ENCODE results near the gene SLC7A7.

The SLC7A7 gene

DNA sequence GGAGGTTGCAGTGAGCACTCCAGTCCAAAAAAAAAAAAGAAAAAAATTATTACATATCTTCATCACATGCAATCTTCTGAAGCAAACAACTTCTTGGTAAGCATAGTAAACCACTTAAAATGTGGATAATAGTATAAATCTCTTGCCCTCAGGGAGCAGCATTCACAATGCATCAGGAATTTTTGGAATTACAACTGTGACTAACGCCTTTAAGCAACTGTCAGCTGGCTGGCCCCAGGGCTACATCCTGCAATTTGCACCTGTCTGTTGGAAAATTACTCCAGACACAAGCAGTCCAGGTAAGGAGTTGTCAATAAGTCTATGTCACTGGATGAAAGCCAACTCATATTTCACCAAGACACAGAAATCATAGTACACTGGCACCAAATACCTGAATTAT is 5.5 kb upstream of the SLC7A7 start:
- no peaks in the 10 kb centered on the region for H3F3A ChIP-seq (ENCODE audit: low read depth)
- H3K9me2 ChIP-seq (replicated peaks; ENCODE audit: low read depth, low read length) = no peaks in the 10 kb centered on the region
- no peaks in the 10 kb centered on the region for H4K20me1 ChIP-seq (ENCODE audit: insufficient read depth, low read length, poor library complexity, severe bottlenecking)
- H3K4me2 ChIP-seq (ENCODE audit: low read depth, low read length, poor library complexity, severe bottlenecking) = no peak overlapping the region
- H2AFZ ChIP-seq (ENCODE audit: low read length) = no peak overlapping the region
- H3K9ac ChIP-seq (ENCODE audit: low read depth, low read length, poor library complexity, severe bottlenecking) = no peak overlapping the region
- TF ChIP-seq, protein P1, sequence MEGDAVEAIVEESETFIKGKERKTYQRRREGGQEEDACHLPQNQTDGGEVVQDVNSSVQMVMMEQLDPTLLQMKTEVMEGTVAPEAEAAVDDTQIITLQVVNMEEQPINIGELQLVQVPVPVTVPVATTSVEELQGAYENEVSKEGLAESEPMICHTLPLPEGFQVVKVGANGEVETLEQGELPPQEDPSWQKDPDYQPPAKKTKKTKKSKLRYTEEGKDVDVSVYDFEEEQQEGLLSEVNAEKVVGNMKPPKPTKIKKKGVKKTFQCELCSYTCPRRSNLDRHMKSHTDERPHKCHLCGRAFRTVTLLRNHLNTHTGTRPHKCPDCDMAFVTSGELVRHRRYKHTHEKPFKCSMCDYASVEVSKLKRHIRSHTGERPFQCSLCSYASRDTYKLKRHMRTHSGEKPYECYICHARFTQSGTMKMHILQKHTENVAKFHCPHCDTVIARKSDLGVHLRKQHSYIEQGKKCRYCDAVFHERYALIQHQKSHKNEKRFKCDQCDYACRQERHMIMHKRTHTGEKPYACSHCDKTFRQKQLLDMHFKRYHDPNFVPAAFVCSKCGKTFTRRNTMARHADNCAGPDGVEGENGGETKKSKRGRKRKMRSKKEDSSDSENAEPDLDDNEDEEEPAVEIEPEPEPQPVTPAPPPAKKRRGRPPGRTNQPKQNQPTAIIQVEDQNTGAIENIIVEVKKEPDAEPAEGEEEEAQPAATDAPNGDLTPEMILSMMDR (conservative IDR thresholded peaks at IDR 0.05; ENCODE audit: low read length) = no peak
- TF ChIP-seq EZH2phosphoT487 (IDR thresholded peaks at IDR 0.05; ENCODE audit: borderline replicate concordance) = no peak
- H3K9me3 ChIP-seq (ENCODE audit: insufficient read depth, low read depth, low read length) = no peaks in the 10 kb centered on the region
- no peak overlapping the region for H3K4me3 ChIP-seq (ENCODE audit: low read length, poor library complexity, severe bottlenecking)
- no peaks in the 10 kb centered on the region for H3K79me2 ChIP-seq (ENCODE audit: insufficient read depth, low read length)
- H3K36me3 ChIP-seq (ENCODE audit: insufficient read depth, low read length) = no peaks in the 10 kb centered on the region
- peaks cover 19% of the 10 kb centered on the region for H3K4me1 ChIP-seq (ENCODE audit: insufficient read depth, low read length, poor library complexity, severe bottlenecking)
- no peaks in the 10 kb centered on the region for H3K27me3 ChIP-seq (ENCODE audit: insufficient read depth, low read length, poor library complexity, severe bottlenecking)

DNA sequence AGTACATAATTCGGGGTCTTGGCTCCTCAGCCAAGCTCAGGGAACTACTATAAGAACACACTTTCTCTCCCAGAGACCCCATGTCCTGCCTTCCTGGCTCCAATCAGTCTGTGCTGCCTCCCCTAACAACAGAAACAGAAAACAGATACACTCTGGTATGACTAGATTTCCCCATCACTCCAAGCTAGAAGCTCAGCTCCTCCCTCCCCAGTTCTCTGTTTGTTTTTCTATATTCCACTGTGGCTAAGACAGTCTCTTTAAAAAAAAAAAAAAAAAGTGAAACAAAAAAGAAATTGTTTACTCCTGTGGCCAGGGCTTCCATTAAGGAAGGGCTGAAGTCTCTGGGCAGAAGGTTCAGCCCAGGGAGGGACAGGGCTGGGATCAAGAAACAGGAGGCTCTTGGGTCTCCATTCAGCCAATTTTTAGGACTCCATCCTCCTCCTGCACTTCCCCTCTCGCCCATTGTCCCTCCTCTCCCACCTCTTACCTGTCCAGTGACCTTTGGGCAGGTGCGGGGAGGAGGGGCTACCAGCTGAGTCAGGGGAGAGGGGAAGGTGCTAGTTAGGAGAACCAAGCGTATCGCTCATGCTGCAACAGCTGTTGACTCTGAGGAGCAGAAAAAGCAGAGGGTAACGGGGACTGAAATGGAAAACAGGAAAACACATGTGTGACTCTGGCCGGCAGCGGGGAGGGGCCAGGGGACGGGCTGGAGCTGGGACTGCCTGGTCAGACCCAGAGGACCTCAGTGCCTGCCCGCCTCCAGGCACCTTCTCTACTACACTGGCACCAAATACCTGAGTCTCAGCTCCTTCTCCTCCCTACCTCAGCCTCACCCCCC is 4.1 kb upstream of the SLC7A7 start:
- H4K20me1 ChIP-seq (ENCODE audit: insufficient read depth, low read length, poor library complexity, severe bottlenecking) = no peaks in the 10 kb centered on the region
- no peak overlapping the region for H3K9ac ChIP-seq (ENCODE audit: low read depth, low read length, poor library complexity, severe bottlenecking)

DNA sequence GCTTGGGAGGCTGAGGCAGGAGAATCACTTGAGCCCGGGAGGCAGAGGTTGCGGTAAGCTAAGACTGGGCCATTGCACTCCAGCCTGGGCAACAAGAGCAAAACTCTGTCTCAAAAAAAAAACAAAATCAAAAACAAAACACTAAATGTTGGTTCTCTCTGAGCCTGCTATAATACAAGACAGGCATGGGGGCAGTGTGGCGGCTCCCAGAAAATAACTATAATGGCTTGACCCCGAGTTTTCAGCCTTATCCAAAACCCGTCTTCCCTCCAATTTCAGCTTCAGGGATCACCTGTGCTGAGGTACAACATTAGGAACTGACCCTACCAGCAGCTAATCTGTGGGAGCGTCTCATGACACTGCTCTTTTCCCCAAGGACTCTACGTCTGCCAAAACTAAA is 862 bp downstream of the SLC7A7 start:
- H3K9me2 ChIP-seq (replicated peaks; ENCODE audit: low read depth, low read length) = no peaks in the 10 kb centered on the region
- no peak overlapping the region for H3K9ac ChIP-seq (ENCODE audit: low read depth, low read length, poor library complexity, severe bottlenecking)
- H4K20me1 ChIP-seq (ENCODE audit: insufficient read depth, low read length, poor library complexity, severe bottlenecking) = no peaks in the 10 kb centered on the region
- no peak overlapping the region for H2AFZ ChIP-seq (ENCODE audit: low read length)
- H3K9me3 ChIP-seq (ENCODE audit: insufficient read depth, low read depth, low read length) = no peaks in the 10 kb centered on the region
- no peaks in the 10 kb centered on the region for H3F3A ChIP-seq (ENCODE audit: low read depth)
- no peaks in the 10 kb centered on the region for H3K36me3 ChIP-seq (ENCODE audit: insufficient read depth, low read length)
- no peaks in the 10 kb centered on the region for H3K79me2 ChIP-seq (ENCODE audit: insufficient read depth, low read length)
- no peak overlapping the region for H3K4me2 ChIP-seq (ENCODE audit: low read depth, low read length, poor library complexity, severe bottlenecking)
- peaks cover 9% of the 10 kb centered on the region for H3K4me1 ChIP-seq (ENCODE audit: insufficient read depth, low read length, poor library complexity, severe bottlenecking)
- H3K27me3 ChIP-seq (ENCODE audit: insufficient read depth, low read length, poor library complexity, severe bottlenecking) = no peaks in the 10 kb centered on the region
- TF ChIP-seq, protein P1 (conservative IDR thresholded peaks at IDR 0.05; ENCODE audit: low read length) = no peak
- TF ChIP-seq EZH2phosphoT487 (IDR thresholded peaks at IDR 0.05; ENCODE audit: borderline replicate concordance) = no peak
- no peak overlapping the region for H3K4me3 ChIP-seq (ENCODE audit: low read length, poor library complexity, severe bottlenecking)

More for the DNA sequence above, 4.1 kb upstream of the SLC7A7 start:
- H3K4me1 ChIP-seq (ENCODE audit: insufficient read depth, low read length, poor library complexity, severe bottlenecking) = peaks cover 19% of the 10 kb centered on the region
- no peaks in the 10 kb centered on the region for H3K9me3 ChIP-seq (ENCODE audit: insufficient read depth, low read depth, low read length)
- no peak overlapping the region for H3K4me3 ChIP-seq (ENCODE audit: low read length, poor library complexity, severe bottlenecking)
- no peaks in the 10 kb centered on the region for H3K27me3 ChIP-seq (ENCODE audit: insufficient read depth, low read length, poor library complexity, severe bottlenecking)
- H3K9me2 ChIP-seq (replicated peaks; ENCODE audit: low read depth, low read length) = no peaks in the 10 kb centered on the region
- H3K4me2 ChIP-seq (ENCODE audit: low read depth, low read length, poor library complexity, severe bottlenecking) = no peak overlapping the region
- TF ChIP-seq, protein P1 (conservative IDR thresholded peaks at IDR 0.05; ENCODE audit: low read length) = no peak
- no peak for TF ChIP-seq EZH2phosphoT487 (IDR thresholded peaks at IDR 0.05; ENCODE audit: borderline replicate concordance)
- no peaks in the 10 kb centered on the region for H3F3A ChIP-seq (ENCODE audit: low read depth)
- H2AFZ ChIP-seq (ENCODE audit: low read length) = 0 out of 2 replicates have a peak overlapping the region, but pooled peaks have one; percentile 57
- H3K79me2 ChIP-seq (ENCODE audit: insufficient read depth, low read length) = no peaks in the 10 kb centered on the region
- no peaks in the 10 kb centered on the region for H3K36me3 ChIP-seq (ENCODE audit: insufficient read depth, low read length)

All from Loucy (cell line).